ENCODE data around the gene MRPS27.

MRPS27 gene

DNA sequence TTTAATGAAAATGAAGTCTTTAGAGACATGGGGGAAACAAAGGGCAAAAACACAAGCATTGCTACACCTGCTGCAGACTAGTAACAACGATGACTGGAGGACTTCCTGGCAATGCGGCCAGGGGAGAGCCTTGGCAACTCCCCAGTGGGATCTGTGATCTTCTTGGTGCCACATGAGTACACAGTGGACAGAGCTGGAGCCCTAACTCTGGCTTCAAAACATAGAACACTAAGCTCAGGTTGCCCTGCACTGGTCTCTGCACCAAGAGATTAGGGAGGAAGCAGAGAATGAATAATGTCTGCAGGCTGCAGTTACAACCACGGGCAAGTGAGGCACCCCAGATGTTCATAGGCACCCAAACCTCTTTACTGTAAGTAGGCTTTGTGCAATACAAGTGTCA is 91.1 kb downstream of the MRPS27 start:
- DNase-seq: no peak

DNA sequence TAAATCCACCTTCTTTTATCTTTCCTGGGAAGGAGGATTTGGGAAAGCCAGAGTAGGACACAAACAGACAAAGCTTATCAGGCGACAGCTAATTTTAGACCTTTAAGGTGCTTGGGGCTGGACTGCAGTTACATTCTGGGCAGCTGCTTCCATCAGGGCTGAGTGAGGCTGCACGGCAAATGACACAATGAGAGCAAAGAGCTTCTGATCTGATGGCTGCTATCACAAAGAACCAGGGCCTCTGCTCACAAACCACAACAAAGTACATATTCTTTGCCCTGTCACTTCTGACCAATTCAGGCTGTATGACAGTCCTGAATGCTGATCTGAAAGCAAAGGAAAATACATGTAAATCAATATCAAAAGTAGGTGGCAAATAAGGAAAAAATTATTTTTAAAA is 93.1 kb downstream of the MRPS27 start:
- no peak for DNase-seq

DNA sequence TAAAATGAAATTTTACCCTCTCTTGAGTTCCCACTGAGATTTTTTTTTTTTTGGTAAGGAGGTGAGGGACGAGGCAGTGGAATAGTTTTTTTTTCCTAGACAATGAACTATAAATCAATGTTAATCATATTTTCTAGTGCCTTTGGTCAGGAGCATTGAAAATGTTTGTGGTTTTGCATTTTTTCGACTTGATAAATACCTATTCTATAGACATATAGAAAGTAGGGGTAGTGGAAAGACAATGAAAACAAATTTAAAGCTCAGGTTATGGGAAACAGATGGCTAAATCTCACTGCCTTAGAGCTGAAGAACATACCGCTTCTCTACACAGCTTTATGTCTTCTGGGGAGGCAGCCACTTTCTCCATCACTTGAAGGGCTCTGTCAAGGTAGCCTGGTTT is 94.3 kb downstream of the MRPS27 start:
- DNase-seq: no peak

DNA sequence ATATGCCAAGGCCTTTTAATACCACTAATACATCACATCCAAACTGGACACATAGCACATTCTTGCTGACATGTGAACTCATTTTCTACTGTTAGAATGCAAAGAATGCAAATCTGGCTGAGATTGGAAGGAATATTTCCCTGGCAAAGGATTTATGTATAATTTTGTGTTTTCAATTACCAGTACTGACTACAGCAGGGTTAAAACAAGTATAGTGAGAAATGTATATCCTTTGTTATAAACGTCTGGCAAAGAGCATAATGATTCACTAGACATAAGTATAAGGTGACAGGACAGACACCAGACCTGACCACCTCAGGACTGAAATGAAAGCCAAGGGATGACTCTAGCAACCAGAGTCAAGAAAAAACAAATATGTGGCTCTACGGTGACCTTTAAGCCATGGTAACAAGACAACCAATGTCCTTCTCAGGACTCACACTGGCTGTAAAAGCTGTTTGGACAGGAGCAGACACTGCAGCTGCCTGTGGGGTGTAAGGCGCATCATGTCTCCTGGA is 95.0 kb downstream of the MRPS27 start:
- no peak for DNase-seq

DNA sequence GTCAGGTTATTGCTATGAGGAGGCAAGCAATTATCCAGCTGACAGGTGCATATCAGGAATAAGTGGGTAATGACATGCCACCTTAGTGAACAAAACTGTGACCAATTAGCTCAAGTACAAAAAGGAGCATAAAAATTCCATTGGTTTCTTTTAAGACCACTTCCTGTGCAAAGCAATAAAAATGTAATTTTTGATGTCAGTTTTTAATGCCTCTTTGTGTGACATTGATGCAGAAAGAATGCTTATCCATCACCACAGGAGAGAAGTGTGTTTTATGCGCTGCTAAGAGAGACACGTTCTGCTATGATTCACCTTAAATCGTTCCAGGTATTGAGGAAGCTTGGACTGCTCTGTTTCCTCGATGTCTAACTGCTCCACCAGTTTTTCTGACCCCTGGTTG is 96.7 kb downstream of the MRPS27 start:
- no peak for DNase-seq

DNA sequence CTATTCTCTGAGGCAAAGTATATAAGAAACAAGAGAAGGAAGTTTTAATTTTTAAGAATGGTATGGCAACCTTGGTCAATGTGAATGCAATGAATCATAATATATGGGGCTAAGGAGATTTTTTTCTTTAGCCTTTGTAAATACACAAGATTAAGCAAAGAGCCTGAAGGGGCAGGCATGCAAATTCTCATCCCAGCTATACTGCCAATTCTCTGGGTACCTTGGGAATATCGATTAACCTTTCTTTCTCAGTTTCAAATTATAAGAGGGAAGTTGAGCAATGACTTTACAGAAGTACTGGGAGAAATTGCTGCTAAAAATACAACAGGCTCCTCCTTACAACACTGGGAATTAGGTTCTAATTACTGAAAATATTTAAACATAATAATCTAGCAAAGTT is 97.5 kb downstream of the MRPS27 start:
- no peak for DNase-seq

DNA sequence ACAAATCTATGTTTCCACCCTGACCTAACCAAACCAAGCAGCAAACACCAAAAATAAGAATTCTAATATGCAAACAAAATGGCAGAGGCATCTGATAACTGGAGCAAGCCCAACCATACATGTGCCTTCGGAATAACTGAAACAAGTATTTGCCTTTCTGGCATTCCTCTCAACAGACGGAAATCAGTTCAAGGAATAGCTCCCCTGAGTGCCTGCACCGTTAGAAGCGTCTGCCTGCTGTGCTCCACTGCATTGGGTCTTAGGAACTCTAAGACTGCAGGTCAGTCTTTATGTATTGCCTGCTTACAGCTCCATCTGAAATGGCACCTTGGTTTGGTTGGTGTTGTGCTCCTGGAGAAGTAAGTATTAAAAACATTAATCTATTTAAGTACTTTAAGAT is 98.5 kb downstream of the MRPS27 start:
- DNase-seq: no peak

DNA sequence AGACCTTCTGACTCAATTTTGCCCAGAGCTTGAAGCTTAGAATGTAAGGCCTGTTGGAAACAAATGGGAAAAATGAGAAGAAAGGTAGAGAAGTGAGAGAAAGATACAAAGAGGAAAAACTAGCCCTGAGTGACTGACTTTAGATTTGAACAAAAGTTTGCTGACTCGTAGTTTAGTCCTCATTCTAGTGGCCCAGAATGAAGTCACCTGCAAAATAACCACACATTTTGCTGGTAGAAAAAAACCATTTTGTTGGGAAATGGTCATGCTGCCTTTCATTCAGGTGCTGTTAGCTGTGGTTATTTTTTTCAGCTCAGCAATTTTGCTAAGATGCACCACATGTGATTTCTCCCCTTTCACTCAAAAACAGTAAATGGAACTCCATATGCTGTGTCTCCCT is 98.9 kb downstream of the MRPS27 start:
- DNase-seq: no peak

DNA sequence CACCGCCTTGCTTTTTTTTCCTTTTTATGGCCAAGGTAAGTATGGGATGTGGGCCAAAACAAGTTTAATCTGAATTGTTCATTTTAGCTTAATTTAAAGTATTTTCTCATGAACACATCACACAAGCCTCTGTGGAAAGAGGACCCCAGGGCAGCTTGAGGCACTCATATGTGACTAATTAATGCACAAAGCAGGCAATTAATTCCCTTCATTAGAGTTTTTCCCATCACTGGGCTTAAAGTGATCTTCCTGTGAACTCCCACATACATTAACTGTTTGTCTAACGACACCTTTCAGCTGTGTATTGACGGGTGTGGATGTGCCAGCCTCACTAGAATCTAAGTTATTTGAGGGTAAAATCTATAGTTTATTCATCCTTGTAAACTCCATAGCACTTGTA is 103.3 kb downstream of the MRPS27 start:
- no peak for DNase-seq

DNA sequence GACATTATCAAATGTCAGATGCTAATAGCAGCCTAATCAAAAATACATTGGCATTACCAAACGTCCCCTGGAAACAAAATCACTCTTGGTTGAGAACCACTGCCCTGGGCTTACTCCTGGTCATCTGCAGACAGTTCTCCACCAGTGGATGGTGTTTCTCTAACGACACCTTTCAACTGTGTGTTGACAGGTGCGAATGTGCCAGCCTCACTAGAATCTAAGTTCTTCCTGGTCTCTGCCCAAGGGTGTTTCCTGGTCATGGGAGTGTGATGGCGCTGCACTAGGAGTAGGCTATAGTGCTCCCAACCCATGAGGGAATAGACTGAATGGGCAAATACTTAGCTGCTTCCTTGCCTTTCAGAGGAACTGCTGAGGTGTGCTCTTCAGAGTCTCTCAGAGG is 105.9 kb downstream of the MRPS27 start:
- no peak for DNase-seq

DNA sequence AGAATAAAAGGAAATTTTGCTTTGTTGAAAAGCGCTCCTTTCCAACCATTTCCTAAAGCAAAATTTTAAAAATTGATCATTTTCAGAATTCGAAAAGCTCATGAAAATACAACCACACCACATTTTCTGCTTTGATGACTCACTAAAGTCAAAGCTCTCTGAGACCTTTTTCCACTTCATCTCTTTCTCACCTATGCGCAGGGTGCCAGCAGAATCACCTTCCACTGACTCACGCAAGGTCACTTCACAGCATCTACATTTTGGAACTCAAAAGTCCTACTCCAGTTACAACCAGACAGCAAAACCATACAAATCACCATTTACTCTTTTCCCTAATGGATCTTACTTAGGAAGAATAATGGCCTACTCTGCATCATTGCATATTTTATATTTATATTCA is 106.6 kb downstream of the MRPS27 start:
- DNase-seq: no peak

DNA sequence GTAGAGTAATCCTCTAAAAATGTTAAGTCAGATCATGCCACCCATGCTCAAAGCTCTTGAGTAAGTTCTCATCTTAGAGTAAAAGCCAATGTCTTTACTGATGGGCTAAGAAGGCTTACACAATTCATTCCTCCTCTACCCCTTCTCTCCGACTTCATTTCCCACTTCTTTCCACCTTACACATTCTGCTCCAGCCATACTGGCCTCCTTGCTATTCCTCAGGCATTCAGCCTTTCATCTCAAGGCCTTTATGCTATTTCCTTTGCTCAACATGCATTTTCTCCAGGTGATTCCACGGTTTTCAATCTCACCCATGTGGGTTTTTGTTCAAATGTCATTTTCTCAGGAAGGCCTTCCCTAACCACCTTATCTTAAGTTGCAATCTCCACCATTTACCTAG is 107.9 kb downstream of the MRPS27 start:
- DNase-seq: no peak

DNA sequence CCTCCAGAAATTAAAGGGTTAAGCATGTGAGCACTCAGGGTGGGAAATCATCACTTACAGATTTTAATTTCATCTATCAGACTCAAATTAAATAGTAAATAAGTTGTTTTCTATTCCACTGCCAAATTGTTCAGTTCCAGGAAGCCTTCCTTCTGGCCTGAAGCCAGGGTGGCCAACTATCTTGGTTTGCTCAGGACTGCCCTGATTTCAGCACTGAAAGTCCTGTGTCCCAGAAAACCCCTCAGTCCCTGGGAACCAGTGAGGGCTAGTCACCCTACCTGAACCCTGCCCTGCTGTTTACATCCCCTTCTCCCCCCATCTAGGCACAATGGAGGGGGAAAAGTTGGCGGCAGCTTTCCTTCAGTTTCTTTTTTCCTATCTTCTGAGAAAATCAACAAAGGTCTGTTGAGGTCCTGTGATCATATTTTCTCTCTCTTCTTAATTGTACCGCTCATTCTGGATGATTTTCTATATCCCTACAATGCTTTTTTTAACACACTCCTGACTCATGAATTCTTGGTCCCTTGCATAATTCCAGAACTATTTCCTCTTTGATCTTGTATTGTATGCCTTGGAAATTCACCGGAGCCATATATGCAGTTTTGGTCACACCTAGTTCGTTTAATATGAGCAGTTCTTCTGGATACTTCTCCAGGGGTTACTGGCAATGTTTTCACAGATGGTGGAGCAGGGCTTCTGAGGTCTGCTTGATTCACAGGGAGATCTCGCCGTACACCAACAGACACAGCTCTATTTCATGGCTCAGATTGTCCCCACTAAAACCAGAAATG is 109.0 kb downstream of the MRPS27 start:
- DNase-seq: no peak

DNA sequence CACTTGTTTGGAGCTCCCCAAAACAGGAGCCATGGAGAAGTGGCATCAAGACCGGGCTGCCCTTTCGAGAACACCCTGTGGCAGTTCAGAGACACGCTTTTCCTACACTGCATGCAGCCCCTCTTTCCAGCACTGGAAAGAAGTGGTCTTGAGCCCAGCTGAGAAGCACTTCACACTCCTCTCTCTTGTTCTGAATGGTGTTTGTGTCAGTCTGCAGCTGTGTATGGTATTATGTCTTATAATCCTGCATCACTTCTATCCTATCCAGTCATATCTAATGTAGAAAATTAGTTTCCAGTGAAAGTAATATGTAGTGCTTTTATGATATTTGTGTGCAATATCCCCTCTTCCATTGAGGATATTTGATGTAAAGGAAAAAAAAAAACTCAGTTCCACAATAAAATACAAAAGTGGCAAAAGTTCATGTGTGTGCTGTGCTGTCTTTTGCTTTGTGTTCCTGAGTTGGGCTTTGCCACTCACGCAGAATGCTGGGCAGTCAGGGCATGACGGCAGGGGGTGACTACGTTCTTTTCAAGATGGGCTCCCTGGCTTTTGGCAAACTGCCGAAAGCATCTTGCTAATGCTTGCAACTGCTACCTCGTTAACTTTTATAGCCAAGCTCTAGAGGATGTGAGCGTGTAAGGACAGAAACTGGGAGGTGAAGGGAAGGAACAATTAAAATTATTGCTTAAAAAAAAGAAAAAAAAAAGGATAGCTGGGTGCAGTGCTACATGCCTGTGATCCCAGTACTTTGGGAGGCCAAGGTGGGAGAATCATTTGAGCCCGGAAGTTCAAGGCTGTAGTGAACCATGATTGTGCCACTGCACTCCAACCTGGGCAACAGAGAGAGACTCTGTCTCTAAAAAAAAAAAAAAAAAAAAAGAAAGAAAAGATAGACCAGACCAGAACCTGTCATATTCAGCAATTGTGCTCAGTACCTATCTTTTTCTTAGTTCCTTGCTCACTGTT is 110.6 kb downstream of the MRPS27 start:
- no peak for DNase-seq

DNA sequence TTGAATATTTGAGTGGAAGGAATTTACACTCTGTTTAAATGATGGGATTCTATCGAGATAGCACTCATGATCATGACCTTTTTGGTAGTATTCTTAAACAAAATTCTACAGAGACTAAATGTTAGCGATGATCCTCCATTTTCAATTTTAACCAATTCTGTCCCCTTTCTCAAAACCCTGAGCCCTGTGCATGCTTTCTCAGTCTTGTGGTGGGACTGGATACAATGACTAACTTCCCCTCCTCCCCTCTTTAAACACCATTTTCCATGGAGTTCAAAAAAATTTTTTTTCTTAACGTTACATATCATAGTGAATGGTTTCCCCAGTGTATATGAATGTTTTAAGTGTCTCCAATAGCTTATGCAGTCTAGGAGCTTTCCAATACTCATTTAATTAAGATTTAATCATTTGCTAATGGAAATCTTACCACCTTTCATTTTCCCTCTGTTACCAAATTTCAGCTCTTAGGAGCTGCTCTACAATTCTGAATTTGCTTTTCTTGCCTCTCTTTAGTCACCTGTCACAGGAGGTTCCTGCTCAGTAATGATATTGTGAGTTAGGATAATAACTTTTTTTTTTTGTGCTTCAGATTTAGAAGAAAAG is 111.6 kb downstream of the MRPS27 start:
- no peak for DNase-seq

DNA sequence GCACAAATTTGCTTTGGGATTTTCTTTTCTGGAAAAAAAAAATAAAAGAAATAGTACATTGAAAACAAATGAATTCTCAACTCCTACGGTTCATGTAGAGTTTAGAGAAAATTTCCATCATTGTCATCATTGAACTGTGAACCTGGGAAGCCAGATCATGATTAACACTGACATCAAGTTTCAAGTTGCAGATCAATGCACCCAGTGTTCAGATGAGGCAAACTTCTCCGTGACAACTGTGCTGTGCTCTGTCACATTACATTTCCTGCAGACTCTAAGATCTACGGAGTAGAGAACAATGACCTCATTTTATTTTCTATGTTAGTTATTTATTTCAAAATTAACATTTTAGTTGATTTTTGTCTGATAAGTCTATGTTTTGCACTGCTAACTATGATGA is 113.0 kb downstream of the MRPS27 start:
- DNase-seq: no peak

DNA sequence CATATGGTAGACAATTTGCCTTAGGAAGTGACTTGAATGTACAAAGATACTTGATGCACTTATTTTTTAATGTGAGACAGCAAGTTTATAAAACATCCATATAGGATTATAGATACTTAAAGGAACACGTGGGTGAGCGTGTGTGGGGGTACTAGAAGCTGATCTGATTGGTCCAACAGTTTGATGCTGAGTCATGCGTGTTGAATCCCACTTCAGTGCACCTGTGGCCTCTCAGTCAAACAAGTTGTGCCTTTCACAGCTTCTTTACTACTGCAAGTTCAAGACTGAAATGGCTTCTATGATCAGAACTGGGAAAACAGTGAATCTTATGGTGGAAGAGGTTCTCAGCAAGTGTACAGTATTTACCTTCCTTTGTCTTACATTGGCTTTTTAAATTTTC is 113.9 kb downstream of the MRPS27 start:
- no peak for DNase-seq

DNA sequence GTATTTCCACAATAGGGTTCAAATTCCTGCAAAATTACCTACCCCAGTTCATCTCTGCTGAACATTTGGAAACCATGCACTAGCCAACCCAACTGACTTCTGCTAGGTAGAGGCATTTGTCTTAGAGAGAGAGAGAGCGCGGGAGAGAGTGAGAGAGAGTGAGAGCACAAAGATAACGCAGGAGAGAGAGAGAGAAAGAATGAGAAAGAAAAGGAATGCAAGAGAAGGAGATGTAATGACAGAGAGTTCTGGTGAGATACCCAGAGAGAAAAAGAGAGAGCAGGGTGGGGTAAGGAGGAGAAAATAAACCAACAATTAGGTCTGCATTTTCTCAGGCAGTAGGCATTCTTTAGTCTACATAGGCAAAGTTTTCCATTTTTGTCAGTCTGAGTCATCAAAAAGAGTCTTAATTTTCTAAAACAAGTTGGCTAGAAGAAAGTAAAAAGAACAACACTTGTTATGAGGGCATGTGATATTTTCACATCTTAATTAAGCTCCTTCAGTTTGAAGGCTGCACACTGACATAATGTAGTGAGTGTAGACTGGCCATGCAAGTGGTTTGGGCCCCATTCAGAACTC is 114.5 kb downstream of the MRPS27 start:
- no peak for DNase-seq

DNA sequence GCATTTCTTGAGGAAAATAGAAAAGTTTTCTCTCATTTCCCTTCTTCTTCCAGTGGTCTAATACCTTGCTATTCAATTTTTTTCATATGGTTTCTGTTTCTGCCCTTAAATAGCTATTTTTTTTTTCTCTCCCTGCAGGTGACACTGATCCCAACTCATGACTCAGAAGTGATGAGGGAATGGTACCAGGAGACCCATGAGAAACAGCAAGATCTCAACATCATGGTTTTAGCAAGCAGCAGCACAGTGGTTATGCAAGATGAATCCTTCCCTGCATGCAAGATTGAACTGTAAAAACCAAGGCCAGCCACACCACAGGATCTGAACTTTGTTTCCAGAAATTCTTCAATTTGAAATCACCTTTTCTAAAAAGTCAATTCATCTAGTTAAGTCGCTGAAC is 115.1 kb downstream of the MRPS27 start:
- DNase-seq: no peak

DNA sequence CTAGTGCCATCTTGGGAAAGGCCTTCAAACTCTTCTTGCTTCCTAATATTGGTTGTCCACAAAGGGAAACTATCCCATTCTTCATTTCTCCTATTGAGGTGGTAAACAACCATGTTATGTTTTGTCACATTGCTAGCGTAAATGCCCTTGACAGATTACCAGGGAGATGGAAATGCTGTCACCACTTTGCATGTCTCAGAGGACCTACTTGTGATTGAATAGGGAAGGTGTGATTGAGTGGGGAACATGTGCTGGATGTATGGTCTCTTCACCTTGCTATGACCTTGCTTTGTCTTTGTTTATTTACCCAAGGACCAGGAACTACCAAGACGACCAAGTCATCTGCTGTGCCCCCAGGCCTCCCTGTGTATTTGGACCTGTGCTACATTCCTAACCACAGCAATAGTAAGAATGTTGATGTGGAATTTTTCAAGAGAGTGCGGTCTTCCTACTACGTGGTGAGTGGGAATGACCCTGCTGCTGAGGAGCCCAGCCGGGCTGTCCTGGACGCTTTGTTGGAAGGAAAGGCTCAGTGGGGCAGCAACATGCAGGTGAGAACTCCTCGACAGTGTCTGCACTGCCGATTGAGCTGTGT is 116.7 kb downstream of the MRPS27 start:
- DNase-seq: no peak

DNA sequence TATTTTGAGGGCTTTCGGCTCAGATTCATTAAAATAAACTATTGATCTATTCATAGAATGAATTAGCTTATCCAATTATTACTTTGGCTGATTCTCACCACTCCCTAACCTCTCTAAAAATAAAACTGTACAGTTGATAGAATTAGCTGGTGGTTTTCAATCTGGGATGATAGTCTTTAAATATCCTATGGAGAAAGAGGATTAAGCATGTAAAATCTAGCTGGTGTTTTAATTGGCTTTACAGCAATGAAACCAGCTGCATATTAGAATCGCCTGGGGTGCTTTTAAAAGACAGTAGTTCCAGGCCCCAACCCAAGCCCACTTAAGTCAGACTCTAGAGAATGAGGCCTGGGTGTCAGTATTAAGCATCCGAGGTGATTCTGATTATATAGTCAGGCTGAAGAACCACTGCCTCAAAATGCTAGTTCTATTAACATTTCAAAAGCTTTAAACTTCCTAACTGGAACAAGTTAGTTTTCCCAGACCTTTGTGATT is 117.7 kb downstream of the MRPS27 start:
- no peak for DNase-seq

DNA sequence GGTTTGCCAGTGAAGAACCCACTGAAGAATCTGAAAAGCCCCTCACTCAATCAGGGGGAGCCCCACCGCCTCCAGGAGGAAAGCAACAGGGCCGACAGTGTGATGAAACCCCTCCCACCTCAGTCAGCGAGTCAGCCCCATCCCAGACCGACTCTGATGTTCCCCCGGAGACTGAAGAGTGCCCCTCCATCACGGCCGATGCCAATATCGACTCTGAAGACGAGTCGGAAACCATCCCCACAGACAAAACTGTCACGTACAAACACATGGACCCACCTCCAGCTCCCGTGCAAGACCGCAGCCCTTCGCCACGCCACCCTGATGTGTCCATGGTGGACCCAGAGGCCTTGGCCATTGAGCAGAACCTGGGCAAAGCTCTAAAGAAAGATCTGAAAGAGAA is 120.4 kb downstream of the MRPS27 start:
- DNase-seq: no peak

DNA sequence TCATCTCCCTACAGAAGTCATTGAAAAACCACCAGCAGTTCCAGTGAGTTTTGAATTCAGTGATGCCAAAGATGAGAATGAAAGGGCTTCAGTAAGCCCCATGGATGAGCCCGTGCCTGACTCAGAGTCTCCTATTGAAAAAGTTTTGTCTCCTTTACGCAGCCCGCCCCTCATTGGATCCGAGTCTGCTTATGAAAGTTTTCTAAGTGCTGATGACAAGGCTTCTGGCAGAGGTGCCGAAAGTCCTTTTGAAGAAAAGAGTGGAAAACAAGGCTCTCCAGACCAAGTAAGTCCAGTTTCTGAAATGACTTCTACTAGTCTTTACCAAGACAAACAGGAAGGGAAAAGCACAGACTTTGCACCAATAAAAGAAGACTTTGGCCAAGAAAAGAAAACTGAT is 122.6 kb downstream of the MRPS27 start:
- no peak for DNase-seq
